Upper lobe of right lung (tissue), 1 donor: ENCODE measurements around the gene F10. TPM values are rescaled to one million over a fixed set of nuclear protein-coding genes. Genes with fewer than 3 reads are reported as not detected.

Experiments used
- ATAC-seq: fragments of 200-7000 bp; cut with Tn5 transposase; one replicate; pipeline ENCODE4 v1.9.1; 2020; ENCODE audit warnings: mild to moderate bottlenecking, moderate library complexity
- DNase-seq: peaks from one replicate; pipeline ENCODE4 v3.0.0-alpha.2; 2020
- H3K27ac ChIP-seq: fragments of 200-600 bp; one replicate; pipeline ENCODE4 v1.8.0; 2022
- H3K27me3 ChIP-seq: fragments of 200-600 bp; one replicate; pipeline ENCODE4 v1.8.0; 2022; ENCODE audit warnings: mild to moderate bottlenecking
- H3K36me3 ChIP-seq: fragments of 200-600 bp; one replicate; pipeline ENCODE4 v1.8.0; 2022
- H3K4me1 ChIP-seq: fragments of 200-600 bp; one replicate; pipeline ENCODE4 v1.8.0; 2022
- H3K4me3 ChIP-seq: fragments of 200-600 bp; one replicate; pipeline ENCODE4 v1.8.0; 2022; ENCODE audit warnings: mild to moderate bottlenecking
- H3K9me3 ChIP-seq: fragments of 200-600 bp; one replicate; pipeline ENCODE4 v1.8.0; 2022
- intact Hi-C: fragments of 100-400 bp; cut with DNase I; formaldehyde crosslinking; loops from one replicate; pipeline ENCODE4 v1.11.0; 2022
- total RNA-seq: library from RNA; stranded (reverse); fragmentation: NEBNext Ultra II Directional; extraction: Animal tissue kit (Norgen Biotek cat#: 25700); gene quantifications from one replicate; pipeline ENCODE4 v1.2.1, GENCODE V29; 2021
- TF ChIP-seq, protein P1 (sequence below): fragments of 200-600 bp; IDR thresholded peaks from one replicate; pipeline ENCODE4 v1.8.0; 2022; ENCODE audit warnings: antibody characterized with exemption
- donor health status: DM: no; HTN: yes; CAD: no; lungs with severe emphysema.

Gene F10
- total RNA-seq, 1 donor from 2014 or later = 7.9 TPM

- no peak overlapping the region for H3K4me3 ChIP-seq
- intact Hi-C loops = no loop called here
- ATAC-seq (peak; percentile 93), DNase-seq (no peak)
- no peaks in the 10 kb centered on the region for H3K27me3 ChIP-seq
- H3K9me3 ChIP-seq = no peaks in the 10 kb centered on the region
- TF ChIP-seq, protein P1, sequence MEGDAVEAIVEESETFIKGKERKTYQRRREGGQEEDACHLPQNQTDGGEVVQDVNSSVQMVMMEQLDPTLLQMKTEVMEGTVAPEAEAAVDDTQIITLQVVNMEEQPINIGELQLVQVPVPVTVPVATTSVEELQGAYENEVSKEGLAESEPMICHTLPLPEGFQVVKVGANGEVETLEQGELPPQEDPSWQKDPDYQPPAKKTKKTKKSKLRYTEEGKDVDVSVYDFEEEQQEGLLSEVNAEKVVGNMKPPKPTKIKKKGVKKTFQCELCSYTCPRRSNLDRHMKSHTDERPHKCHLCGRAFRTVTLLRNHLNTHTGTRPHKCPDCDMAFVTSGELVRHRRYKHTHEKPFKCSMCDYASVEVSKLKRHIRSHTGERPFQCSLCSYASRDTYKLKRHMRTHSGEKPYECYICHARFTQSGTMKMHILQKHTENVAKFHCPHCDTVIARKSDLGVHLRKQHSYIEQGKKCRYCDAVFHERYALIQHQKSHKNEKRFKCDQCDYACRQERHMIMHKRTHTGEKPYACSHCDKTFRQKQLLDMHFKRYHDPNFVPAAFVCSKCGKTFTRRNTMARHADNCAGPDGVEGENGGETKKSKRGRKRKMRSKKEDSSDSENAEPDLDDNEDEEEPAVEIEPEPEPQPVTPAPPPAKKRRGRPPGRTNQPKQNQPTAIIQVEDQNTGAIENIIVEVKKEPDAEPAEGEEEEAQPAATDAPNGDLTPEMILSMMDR = no peak
- H3K4me1 ChIP-seq = no peaks in the 10 kb centered on the region
- peak overlapping the region; percentile 4 for H3K27ac ChIP-seq
- H3K36me3 ChIP-seq = peaks cover 65% of the 10 kb centered on the region
Observed at GRCh38 chr13:113187263-113187669, 64.7 kb downstream of the F10 start.

DNA sequence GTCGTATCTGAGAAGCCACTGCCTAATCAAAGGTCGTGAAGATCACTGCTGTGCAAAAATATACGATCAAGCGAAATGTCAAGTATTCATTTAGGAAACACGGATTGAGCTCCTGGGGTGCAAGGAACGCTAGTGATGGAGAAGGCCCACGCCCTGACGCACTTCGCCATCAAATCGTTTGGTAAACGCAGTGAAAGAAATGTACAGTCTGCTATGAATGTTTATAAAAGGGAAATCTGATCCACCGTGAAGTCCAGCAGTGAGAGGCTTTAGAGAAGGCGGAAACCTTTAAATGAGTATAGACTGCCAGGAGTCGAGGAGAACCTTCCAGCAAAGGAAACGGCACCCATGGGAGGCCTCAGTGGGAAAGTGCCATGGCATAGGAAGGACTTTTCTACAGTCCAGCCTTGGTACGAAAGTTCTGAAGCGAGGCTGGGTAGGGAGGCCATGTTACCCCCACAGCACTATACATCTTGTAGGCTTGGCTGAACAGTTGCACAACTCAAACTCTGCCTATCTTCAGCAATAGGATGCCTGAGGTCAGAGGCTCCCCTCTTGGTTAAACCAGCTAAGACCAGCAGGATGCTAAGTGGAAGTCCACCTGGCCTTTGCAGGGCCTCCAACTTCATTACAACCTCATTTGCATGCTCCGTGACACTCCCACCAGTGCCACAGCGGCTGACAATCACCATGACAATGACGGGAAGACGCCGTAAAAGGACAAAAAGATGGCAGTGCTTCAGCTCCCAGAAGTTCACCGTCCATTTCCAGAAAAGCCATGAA, 65.5 kb downstream of the F10 start:
- DNase-seq = no peak
- H3K36me3 ChIP-seq = peaks cover 70% of the 10 kb centered on the region
- no peak overlapping the region for H3K27ac ChIP-seq

DNA sequence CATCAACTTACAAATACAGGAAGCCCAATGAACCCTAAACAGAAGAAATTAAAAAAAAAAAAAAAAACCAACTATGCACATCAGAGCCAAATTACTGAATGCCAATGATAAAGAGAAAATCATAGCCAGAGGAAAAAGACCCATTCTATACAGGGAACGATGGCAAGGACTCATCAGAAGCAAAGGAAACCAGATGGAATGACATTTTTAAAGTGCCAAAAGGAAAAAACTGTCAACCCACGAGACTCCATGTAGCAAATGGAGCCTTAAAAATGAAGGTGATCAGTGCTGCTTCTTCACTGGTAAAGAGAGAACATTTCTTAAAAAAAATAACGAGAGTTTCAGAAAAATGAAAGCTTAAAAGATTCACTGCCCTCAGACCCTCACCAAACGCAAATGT, 67.6 kb downstream of the F10 start:
- H3K27ac ChIP-seq = no peak overlapping the region
- H3K27me3 ChIP-seq = no peaks in the 10 kb centered on the region
- H3K4me3 ChIP-seq = no peak overlapping the region
- DNase-seq (no peak), ATAC-seq (no peak)
- peaks cover 70% of the 10 kb centered on the region for H3K36me3 ChIP-seq
- TF ChIP-seq, protein P1 = no peak
- H3K9me3 ChIP-seq = no peaks in the 10 kb centered on the region
- intact Hi-C loops = no loop called here
- no peaks in the 10 kb centered on the region for H3K4me1 ChIP-seq

More for the DNA sequence above, 65.5 kb downstream of the F10 start:
- Histone ChIP-seq H3K4me1 (no peaks in the 10 kb centered on the region), H3K27me3 (no peaks in the 10 kb centered on the region), H3K4me3 (no peak overlapping the region), H3K9me3 (no peaks in the 10 kb centered on the region)
- intact Hi-C loops = no loop called here
- TF ChIP-seq, protein P1 = no peak
- no peak for ATAC-seq

GRCh38 chr13:113192279-113192678, 69.7 kb downstream of the F10 start:
- DNase-seq (no peak), ATAC-seq (no peak)
- H3K36me3 ChIP-seq = peaks cover 89% of the 10 kb centered on the region
- H3K4me1 ChIP-seq = no peaks in the 10 kb centered on the region
- H3K9me3 ChIP-seq = no peaks in the 10 kb centered on the region
- H3K27me3 ChIP-seq = no peaks in the 10 kb centered on the region
- no peak overlapping the region for H3K4me3 ChIP-seq
- intact Hi-C loops = no loop called here
- no peak overlapping the region for H3K27ac ChIP-seq
- TF ChIP-seq, protein P1 = no peak

DNA sequence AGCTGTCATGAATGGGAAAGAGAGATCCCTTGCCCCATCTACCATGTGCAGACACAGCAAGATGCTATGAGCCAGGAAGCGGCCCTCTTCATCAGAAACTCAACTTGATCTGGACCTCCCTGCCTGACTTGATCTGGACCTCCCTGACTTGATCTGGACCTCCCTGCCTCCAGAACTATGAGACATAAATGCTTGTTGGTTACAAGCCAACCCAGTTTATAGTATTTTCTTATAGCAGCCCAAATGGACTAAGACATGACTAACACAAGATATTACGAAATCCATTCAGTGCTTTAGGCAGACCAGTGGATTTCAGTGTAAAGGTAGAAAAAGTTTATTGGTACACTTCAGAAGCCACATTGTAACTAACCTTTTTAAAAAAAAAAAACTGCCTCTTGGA, 70.3 kb downstream of the F10 start:
- Histone ChIP-seq H3K27ac (no peak overlapping the region), H3K36me3 (peaks cover 93% of the 10 kb centered on the region), H3K27me3 (no peaks in the 10 kb centered on the region), H3K9me3 (no peaks in the 10 kb centered on the region), H3K4me3 (no peak overlapping the region), H3K4me1 (no peaks in the 10 kb centered on the region)
- intact Hi-C loops = no loop called here
- no peak for ATAC-seq
- DNase-seq = no peak
- TF ChIP-seq, protein P1 = no peak

DNA sequence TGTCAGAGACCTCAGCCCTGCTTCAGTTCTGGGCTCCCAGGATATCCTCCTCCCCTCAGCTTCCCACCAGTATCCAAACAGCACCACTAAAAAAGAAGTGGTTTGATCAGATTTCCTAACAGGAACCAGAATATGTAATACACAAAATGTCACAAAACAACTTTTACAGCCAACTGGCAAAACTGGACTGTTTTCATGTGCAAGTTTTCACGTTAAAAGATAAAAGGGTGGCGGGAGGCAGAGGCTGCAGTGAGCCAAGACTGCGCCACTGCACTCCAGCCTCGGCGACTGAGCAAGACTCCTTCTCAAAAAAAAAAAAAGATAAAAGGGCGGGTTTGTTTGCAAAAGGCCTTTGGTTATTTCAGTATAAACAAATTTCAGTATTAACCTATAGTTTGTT, 72.8 kb downstream of the F10 start:
- Histone ChIP-seq H3K27ac (no peak overlapping the region), H3K4me1 (no peaks in the 10 kb centered on the region), H3K9me3 (no peaks in the 10 kb centered on the region), H3K4me3 (no peak overlapping the region), H3K36me3 (peaks cover 95% of the 10 kb centered on the region), H3K27me3 (no peaks in the 10 kb centered on the region)
- ATAC-seq = no peak
- intact Hi-C loops = no loop called here
- TF ChIP-seq, protein P1 = no peak
- no peak for DNase-seq
